GM13976 (cell line): ENCODE measurements around the gene SMIM11.

Experiments used
- DNase-seq: peaks from one replicate; pipeline ENCODE4 v3.0.0; 2012; ENCODE audit warnings: low spot score
- in situ Hi-C: fragments of 300-500 bp; cut with MboI; formaldehyde crosslinking; loops from one replicate; pipeline ENCODE4 v1.12.0; 2022; ENCODE audit warnings: low sequenced_read_pairs, mixed read lengths, inconsistent platforms; ENCODE audit not compliant: unreplicated experiment
- TF ChIP-seq, protein P1 (sequence below): IDR thresholded peaks from 2 replicates; pipeline ENCODE4 v1.5.1; 2012; ENCODE audit warnings: borderline replicate concordance, mild to moderate bottlenecking; ENCODE audit not compliant: insufficient read depth; ENCODE audit errors: extremely low read depth, missing control alignments, control extremely low read depth

SMIM11 gene

DNA sequence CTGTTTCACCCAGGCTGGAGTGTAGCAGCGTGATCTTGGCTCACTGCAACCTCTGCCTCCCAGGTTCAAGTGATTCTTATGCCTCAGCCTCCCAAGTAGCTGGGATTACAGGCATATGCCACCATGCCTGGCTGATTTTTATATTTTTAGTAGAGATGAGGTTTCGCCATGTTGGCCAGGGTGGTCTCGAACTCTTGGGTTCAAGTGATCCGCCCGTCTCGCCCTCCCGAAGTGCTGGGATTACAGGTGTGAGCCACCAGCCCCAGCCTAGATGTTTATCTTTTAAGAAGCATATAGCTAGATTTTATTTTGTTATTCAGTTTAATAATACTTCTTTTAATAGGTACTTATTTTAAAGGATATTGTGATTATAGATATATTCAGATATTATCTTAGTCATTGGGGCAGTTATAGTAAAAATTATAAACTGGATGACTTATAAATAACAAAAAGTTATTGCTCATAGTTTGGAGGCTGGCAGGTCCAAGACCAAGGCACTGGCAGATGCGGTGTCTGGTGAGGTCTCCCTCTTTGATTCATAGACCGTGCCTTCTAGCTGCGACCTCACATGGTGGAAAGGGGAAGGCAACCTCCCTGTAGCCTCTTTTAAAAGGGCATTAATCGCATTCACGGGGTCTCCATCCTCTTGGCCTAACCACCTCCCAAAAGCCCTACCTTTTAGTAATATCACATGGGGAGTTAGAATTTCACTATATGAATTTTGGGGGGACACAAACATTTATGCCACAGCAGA, 14.6 kb upstream of the SMIM11 start:
- no peak for DNase-seq
- TF ChIP-seq, protein P1, sequence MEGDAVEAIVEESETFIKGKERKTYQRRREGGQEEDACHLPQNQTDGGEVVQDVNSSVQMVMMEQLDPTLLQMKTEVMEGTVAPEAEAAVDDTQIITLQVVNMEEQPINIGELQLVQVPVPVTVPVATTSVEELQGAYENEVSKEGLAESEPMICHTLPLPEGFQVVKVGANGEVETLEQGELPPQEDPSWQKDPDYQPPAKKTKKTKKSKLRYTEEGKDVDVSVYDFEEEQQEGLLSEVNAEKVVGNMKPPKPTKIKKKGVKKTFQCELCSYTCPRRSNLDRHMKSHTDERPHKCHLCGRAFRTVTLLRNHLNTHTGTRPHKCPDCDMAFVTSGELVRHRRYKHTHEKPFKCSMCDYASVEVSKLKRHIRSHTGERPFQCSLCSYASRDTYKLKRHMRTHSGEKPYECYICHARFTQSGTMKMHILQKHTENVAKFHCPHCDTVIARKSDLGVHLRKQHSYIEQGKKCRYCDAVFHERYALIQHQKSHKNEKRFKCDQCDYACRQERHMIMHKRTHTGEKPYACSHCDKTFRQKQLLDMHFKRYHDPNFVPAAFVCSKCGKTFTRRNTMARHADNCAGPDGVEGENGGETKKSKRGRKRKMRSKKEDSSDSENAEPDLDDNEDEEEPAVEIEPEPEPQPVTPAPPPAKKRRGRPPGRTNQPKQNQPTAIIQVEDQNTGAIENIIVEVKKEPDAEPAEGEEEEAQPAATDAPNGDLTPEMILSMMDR: no peak
- in situ Hi-C loops: no loop called here

DNA sequence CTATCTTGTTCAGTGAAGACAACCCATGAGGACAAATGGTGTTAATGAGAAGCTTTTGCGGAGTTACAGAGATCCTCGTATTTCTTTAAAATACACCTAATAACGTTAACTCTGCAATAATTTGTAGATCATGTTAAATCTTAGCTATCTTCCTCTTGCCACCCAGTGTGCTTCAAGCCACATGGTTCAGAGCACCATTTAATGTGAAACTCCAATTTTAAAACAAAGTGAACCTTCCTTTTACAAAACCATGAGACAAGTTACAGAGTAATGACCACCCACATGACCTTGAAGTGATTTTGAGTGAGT, 13.2 kb upstream of the SMIM11 start:
- TF ChIP-seq, protein P1: no peak
- in situ Hi-C loops: no loop called here
- no peak for DNase-seq

DNA sequence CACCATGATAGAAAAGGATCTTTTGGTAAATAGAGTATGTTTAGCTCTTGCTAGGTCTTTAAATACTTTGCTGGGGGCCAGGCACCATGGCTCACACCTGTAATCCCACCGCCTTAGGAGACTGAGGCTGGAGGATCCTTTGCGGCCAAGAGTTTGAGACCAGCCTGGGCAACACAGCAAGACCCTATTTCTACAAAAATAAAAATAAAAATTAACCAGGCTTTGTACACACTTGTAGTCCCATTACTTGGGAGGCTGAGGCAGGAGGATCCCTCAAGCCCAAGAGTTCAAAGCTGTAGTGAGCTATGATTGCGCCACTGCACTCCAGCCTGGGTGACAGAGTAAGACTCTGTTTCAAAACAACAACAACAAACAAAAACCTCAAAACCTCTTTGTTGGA, 12.6 kb upstream of the SMIM11 start:
- DNase-seq: no peak
- in situ Hi-C loops: no loop called here
- TF ChIP-seq, protein P1: no peak

DNA sequence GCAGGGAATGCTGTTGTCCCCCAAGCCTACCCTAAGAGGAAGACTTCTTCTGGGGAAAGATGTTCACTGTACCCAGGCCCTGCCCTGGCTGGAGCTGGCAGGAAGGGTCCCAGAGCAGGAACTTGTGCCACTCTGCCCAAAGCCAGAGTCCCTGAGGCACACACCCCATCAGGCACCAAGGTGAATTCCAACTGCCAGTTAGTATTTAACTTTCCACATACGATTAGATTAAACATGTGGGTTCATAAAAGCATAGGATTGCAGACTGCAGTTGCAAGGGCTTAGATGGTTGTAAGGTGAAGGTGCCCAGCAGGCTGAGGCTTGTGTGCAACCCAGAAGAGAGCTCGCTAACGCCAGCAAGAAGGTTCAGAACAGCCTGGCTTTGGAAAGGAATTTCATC, 11.6 kb upstream of the SMIM11 start, which contains the start of gene KCNE2:
TSS of gene KCNE2 (plus strand) at position 274 of the 400 bp plus-strand sequence. CDS start 6,473 bp downstream, outside the sequence.
- in situ Hi-C loops: no loop called here
- TF ChIP-seq, protein P1: no peak

DNA sequence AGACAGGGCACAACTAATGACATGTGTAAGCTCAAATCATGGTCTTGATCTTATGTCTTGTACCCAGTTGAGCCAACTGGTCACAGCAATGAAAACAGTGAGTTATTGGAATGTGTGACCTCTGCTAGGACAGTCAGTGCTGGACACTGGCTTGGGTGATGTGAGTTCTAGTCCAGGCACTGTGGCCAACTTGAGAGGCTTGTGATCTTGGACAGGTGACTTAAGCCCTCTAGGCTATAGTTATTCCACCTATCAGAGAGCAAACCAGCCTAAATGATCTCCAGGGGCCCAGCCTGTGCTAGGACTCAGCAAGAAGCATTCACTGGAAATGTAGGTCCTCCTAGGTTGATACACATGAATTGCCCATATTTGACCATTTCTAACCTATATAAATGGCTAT, 10.4 kb upstream of the SMIM11 start:
- DNase-seq: no peak
- in situ Hi-C loops: no loop called here
- TF ChIP-seq, protein P1: no peak

More for the DNA sequence above, 11.6 kb upstream of the SMIM11 start, which contains the start of gene KCNE2:
- no peak for DNase-seq

DNA sequence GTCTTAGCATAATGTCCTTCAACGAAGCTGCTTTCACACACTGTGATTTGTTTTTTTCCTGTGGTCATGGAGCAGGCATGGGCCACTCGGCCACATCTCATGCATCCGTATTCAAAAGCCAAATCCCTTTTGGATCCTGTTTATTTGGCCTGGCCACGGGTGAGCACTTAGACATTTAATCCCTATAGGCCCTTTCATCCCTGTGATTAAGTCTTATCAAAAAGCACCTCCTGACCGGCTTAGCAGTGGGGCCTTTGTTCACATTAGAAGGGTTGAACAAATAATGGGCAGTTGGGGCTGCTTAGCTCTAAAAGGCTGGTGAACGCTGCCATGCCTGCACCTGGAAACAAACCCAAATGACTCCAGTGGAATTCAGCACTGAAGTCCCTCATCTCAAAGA, 9.5 kb upstream of the SMIM11 start:
- DNase-seq: no peak
- TF ChIP-seq, protein P1: no peak
- in situ Hi-C loops: no loop called here
